ENCODE results near the gene ADAMTSL1.

Gene ADAMTSL1

DNA sequence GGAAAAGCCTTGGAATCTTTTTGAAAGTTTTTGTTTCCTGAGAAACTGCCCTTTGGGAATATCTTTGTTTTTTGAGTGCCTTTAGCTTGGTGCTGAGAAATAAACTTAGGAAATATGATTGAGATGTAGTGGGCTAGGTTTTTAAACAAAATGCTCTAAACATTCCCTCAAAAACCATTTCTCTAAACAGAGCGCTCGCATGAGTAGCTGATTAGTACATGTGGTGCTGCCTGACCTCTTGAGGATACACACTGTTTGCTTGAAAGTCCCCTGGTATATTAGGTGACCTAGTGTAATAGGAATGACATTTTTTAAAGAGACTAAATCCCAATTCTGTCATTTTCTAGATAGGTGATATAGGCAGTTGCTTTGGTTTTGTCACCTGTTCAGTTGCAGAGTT, 132.3 kb downstream of the ADAMTSL1 start:
- DNase-seq (ENCODE audit: low spot score) = no peak

DNA sequence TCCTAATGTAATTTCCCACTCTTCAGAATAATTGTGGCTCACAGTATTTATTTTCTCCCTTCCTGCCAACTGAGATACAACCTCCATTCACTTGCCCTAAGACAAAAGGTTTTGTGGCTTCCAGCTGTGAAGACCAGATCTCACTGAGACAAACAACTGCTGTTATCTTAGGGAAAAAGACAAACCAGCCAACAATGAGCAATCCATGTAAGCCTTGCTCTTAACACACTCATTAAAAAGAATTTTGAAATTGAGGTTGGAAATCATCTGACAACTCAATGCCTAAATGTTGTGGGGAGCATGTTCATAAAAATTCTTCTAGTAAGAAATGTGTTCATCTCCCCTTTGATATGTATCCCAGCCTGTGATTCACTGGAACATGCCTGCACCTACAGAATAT, 132.9 kb downstream of the ADAMTSL1 start:
- no peak for DNase-seq (ENCODE audit: low spot score)

DNA sequence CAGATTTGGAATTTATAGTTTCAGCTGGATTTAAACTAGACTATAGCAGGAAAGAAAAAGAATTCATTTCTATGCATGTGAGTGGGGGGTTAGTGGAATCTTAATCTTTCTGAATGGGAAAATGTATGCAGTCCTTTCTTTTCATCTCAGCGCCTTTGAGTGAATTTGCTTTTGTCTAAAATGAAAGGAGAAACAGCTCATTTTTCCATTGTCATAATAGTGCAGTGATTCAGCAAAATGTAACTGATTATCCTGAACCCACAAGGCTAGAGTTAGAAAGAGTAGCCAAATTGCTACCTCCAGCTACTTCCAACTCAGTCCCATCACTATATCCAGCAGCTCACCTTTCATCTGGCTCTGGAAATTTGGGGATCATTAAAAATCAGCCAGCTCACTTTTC, 134.4 kb downstream of the ADAMTSL1 start:
- no peak for DNase-seq (ENCODE audit: low spot score)

DNA sequence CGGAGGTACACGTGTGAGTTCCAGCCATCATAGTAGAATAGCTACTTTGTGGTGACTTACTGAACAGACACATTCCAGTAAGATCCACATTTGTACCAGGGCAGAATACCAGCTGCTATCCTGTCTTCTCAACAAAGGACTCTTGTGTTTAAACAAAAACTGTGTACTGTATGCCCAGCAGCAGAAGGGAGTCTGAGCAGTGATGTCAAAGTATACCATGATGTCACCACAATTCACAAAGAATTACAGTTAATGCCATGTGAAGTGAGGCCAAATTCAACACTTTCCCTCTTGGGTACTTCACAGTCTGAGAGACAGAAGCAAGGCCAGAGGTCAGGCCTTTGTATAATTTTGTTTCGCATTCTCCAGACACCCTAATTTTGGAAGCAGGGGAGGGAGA, 137.0 kb downstream of the ADAMTSL1 start:
- DNase-seq (ENCODE audit: low spot score) = no peak

DNA sequence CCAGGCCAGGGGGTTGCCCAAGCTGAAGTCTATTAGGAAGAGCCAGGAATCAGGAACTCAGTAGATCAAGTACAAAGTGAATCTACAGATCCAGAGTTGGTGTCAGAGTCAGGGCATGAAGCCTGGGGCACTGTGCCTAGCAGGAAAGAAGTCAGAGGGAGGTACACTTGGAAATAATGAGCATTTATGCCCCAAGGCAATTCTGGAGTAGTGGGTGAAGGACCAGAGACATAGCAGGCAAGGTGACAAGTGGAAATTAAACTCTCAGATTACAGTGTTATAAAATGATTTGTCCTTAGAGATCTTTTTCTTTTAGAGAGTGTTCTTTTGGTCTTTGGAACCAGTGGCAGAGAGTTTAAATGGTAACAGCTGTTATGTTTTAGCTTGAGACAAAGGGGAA, 138.0 kb downstream of the ADAMTSL1 start:
- DNase-seq (ENCODE audit: low spot score) = no peak

DNA sequence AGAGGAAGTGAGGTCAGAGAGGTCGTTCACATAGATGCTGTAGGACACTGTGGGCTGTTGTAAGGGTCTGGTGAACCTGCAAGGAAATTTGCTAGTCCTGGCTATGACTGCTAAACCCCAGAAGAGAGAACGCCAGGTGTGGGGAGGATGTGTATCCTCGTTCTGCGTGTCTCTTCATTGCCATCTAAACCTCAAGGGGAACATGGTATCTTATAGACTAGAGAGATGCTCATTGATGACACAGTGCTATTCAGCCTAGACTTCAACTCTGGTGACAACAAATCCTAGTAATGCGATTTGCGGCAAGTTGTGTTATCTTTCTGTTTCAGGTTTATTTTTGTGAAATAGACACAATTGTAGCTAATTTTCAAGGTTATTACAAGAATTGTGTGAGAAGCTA, 140.2 kb downstream of the ADAMTSL1 start:
- DNase-seq (ENCODE audit: low spot score) = no peak

DNA sequence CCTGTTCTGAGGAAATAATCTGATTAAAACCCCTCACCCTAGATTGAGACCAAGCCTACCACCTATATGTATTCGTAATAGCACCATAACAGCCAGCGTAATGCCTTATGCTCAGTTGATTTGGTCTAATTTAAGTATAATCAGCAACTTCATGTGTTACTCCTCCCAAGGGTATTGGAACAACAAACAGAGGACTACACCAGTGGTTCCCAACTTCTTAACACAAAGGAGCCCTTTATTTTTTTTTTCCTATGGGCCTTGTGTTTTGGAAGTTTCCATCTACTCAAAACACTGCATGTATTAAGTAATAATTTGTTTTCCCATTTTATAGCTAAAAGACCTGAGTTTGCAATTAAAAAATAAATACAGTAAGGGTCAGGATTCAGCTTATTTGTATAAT, 140.7 kb downstream of the ADAMTSL1 start:
- no peak for DNase-seq (ENCODE audit: low spot score)

DNA sequence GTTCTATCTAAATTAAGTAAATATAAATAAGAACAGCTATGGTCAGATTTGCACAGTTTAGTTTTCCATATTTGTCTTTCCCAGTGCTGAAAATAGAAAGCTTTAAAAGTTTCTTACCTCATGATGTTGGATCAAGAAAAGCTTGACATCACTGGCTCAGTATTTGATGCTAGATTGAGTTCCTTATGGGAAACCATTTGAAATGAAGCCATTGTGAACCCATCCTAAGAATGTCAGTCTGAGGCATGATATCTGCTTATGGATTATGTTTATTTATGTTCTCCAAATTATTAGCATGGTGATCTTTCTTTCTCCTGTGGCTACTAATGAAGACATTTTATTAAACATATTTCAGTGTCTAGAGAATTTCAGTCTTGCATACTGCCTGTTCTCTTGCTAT, 143.0 kb downstream of the ADAMTSL1 start:
- no peak for DNase-seq (ENCODE audit: low spot score)

DNA sequence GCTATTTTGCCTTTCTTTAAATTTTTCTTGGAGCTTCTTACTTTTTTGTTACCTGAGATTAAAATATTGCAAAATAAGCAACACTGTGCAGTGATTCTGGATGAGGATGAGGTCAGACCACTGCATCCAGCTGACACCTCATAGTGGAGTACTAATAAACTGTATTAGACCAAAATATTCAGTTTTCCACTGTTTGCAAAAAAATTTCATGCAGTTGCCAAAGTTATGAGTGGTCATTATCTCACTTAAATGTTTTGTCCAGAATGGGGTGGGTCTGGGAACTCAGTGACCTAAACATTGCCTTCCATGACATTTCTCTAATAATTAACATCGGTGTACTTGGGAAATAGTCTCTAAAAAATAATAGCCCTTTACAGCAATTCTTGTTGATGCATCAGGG, 143.8 kb downstream of the ADAMTSL1 start:
- DNase-seq (ENCODE audit: low spot score) = no peak

DNA sequence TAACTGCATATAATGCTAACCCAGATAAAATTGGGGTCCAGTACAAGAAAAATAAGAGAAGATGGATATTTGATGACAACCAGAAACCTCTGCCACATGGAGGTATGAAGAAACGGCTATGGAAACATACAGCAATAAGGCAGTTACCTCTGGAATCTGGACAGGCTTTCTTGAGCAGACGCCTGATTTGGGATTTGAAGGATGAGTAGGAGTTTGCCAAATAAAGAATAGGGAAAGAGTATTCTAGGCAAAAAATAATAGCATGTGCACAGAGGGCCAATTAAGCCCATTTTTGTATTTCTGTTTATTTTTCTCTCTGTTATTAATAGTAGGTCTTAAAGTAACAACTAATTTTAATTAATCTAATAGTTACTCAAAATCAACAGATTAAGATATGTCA, 144.9 kb downstream of the ADAMTSL1 start:
- no peak for DNase-seq (ENCODE audit: low spot score)

DNA sequence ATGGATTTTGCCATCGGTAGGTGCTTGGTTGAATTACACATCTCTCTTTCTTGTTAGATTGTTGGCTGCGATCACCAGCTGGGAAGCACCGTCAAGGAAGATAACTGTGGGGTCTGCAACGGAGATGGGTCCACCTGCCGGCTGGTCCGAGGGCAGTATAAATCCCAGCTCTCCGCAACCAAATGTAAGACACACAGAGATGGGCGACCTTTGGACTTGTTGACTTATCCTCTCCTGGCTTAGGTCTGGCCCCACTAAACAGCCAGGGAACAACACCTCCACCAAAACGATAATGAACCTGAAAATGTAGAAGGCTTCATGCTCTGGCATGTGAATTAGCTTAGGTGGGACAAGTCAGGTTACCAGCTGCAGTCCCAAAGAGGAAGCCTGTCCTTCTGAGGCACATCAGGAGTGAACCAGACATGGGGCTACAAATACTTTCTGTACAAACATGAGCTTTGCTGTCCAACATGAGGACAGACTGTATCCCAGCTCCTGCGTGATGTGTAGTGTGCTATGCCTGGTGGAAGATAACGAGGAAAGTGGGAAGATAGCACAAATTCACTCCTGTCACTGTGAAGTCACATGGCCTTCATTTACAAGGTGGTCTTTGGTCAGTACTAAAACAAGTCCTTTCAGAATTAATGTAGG, 148.4 kb downstream of the ADAMTSL1 start:
- no peak for DNase-seq (ENCODE audit: low spot score)

DNA sequence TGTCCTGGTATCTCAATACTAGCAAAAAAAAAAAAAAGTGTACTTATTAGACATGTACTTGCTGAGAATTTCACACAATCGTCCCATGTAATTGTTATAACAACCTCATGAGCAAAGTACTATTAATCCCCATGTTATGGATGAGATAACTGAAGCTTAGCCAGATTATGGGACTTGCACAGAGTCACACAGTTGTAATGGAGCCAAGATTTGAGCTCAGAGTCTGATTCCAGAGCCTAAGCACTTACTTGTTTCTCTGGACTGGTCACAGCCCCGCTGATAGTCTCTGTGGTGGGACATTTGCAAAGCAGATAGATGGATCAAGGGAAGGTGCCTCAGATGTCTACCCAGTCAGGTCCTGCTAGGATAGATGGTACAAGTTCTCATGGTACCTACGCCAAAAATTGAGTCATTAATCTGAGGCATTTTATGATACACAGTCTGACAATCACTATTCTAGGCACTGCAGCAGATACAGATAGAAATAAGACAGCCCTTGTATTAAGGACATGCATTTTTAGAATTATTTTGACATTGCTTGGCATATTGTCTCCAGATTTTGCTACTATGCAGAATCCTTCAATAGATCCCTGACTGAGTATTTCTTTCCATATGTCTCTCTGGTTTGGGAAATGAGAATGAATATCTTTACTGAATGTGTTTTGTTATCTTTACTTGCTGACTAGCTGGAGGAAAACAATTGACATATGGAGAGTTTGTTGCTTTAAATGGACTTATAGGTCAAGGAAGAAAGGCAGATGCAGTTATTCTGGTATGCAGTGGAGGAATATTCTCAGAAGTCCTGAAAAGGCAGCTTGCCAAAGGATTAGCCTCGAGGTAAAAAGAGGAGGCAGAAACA, 149.5 kb downstream of the ADAMTSL1 start:
- no peak for DNase-seq (ENCODE audit: low spot score)

DNA sequence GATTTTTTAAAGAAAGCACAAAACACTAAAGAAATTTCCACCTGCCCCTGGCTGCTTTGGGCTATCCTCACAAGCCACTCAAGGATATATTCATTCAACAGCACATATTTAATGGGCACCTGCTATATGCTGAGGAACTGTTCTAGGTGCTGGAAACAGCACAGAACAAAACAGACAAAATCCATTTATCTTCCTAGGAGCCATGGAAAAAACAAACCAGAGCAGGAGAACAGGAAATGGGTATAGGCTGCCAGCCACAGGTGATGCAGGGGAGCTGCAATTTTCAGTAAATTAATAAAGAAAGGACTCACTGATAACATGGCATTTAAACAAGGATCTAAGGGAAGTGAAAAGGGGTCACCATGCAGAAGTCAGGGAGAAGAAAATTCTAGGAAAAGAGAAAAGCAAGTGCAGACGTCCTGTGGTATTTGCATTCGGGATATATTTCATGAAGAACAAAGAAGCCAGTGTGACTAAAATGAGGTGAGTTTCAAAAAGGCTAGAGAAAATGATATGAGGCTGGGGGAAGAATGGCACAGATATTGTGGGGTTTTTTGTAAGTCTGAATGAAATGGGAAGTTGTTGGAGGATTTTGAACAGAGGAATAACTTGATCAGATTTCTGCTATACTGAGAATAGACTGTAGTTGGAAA, 152.2 kb downstream of the ADAMTSL1 start:
- DNase-seq (ENCODE audit: low spot score) = no peak

DNA sequence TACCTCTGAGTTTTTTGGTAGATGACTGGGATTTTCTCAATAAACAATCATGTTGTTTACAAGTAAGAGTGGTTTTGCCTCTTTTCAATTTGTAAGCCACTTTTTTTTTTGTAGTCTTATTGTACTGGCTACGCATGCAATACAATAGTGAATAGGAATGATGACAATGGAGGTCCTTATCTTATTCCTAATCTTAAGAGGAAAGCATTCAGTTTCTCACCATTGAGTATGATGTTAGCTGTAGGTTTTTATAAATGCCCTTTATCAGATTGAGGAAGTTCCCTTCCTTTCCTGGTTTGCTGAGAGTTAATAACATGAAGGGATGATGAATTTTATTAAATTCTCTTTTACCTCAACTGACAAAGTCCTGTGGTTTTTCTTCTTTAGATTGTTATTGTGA, 155.2 kb downstream of the ADAMTSL1 start:
- no peak for DNase-seq (ENCODE audit: low spot score)

DNA sequence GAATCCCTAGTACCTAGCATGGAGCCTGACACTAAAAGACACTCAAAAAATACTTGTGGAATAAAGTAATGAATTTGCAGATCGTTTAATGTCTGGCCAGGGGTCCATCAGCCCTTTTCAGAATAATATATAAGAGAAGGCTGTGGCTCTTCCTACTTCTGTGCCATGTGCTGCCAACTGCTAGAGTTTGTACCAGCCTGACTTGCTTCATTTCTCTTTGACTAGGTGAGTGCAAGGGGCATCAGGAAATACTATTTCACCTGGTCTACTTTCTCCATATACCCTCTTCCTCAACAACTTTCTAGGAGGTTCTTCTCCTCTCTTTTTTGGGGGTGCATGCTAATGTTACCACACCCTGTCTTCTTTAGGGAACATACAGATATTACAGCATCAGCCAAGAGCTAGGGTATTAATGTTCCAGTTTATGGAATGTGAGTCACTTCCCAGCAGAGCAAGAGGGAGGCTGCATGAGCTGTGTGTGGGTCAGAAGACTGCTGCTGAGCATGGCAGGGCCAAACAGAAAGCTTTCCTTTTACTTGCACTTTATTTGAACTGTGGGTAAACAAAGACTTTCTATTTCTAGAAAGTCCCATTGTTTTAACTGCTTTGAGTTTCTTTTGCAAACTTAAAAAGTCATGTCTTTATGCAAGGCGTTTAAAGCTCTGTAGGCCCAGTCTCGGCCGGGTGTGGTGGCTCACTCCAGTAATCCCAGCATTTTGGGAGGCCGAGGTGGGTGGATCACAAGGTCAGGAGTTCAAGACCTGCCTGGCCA, 158.9 kb downstream of the ADAMTSL1 start:
- DNase-seq (ENCODE audit: low spot score) = no peak

DNA sequence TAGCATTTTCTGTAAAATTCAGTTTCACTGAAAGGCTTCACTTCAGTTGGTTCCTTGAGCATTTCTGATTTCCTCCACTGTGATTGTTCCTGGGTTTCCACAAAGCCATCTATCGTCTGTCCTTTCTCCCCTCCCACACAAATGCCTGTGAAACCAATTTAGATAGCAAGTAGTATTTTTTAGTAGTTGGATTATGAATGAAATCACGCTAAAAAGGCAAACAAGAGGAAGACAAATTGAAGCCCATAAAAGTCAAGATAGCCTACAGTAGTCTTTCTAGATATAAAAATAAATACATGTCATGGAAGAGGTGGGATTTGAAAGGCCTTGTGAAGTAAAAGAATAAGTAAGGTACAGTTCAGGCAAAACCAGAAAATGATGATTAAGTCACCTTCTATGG, 162.8 kb downstream of the ADAMTSL1 start:
- no peak for DNase-seq (ENCODE audit: low spot score)

DNA sequence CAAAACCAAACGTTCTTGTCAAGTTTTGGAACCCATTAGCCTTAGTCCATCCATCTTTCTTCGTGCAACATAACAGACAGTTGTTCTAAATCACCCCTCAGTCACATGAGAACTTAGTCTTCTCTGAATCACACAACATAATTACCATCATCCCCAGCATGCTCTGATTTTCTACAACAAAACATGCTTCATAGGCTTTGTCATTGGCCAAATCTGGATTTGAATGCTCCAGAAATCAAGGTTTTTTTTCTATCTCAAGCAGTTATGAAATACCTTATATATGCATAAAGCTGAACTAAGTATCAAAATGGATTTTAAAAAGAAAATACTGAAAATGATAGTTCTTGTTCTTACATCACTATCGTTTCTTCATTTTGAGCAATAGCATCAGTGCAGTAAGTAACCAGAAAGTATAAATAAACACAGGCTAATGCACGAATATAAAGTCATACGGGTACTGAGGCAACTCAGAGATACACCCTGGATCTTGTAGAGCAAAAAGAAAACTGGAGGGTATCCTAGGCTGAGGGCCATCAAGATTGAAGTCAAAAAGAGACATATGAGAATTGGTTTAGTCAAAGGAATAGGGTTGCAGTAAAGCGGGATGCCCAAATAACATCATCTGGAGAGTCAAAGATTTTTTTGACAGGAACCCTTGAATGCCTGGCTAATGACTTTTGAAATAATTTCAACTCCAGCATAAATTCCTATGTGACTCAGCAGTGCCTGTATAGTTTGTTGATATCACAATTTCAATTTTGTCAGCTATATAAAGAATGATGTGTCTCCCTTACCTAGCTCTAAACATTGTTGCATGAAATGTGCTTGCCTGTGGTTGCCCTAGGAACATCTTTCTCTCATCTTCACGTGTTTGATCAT, 164.7 kb downstream of the ADAMTSL1 start:
- DNase-seq (ENCODE audit: low spot score) = no peak

DNA sequence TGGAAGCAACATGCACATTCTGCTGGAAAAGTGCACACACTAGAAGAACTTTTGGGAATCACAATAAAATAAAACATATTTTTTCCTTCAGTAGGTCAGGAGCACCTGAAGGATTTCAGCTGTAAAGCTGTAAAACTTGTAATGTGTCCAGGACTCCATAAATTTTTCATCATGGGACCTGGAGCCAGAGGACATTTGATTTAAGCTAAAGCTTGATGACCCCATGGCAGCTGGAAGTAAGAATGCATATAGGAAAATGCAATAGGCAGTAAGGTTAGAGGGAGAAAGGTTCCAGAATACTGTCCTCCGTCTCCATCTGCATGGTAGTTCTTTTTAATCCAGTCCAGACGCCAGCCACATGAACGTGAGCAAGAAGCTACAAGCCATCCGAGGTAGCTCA, 166.0 kb downstream of the ADAMTSL1 start:
- no peak for DNase-seq (ENCODE audit: low spot score)

DNA sequence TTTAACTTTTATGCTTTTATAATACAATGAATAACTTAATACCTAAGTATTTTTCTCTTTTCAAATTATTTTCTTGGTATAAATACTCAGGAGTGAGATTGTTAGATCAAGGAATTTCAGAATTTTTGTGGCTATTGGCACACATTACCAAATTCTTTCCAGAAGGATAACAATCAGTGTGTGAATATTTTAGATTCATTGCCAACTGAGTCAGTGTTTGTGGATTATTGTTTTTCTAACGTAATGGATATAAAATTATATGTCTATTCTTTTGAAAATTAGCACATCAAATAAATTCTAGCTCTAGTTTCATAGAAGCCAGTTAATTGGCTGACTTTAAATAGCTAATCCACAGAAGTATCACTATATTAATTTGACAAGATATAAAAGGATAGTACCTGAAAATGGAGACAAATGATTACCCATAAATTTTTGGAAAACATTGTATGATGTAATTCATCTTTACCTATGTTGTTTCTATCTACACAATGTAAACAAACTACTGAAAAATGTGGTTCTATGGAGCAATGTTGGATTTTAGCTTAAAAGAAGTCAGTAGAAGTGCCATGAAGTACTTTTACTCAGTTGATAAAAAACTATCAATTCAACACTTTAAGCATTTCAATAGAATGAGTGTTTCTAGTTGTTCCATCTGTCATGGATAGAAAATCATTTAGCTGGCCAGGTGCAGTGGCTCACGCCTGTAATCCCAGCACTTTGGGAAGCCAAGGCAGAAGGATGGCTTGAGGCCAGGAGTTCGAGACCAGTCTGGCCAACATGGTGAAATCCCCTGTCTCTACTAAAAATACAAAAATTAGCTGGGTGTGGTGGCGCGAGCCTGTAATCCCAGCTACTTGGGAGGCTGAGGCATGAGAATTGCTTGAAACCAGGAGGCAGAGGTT, 185.1 kb downstream of the ADAMTSL1 start:
- DNase-seq (ENCODE audit: low spot score) = no peak

DNA sequence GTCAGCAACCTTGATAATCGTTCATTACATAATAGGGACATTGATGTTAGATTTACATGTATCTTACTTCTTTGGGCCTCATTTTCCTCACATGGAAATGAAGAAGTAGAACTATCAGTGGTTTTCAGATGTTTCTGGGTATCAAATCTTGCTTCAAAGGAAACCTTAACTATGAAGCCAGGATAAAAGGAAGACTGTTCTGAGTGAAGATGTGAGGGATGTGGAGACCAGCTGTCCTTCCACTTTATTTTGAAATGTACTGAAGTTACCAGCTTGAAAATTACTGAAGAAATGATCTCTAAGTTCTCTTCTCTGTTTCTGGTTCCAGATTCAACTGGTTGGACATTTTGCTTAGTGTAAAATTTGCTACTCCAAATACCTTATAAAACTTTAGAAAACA, 186.0 kb downstream of the ADAMTSL1 start:
- DNase-seq (ENCODE audit: low spot score) = no peak

Measured in LoVo (cell line).